ENCODE results near the gene LRMDA.
"Not testable (repeated sequence)": the region's sequence is repeated elsewhere in the genome, so short reads cannot be mapped to it uniquely, and the experiment has no call there.

The LRMDA gene

DNA sequence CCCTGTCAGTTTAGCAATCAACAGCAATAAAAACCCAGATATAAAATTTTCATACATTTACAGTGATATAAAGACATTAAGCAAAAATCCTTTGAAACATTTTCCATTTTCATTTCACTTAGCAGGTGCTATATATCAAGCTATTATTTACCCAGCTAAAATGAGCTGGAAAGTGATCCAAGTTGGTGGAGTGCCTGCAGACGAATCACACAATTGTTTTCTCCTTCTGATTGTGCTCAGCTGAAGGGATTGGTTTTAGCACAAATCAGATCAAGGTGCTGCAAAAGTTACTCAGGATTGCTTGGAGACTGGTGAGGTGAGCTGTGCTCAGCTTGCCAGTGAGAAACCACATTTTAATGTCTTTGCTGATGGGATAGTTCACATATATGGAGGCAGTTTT, 138.1 kb downstream of the LRMDA start:
- no peak for DNase-seq (ENCODE audit: low spot score)
- no peak for FAIRE-seq

GRCh38 chr10:75572478-75572877, 141.1 kb downstream of the LRMDA start:
- no peak for DNase-seq (ENCODE audit: low spot score)
- no peak for FAIRE-seq

- FAIRE-seq: no peak
- DNase-seq (ENCODE audit: low spot score): no peak
These were observed 144.5 kb downstream of the LRMDA start for GRCh38 chr10:75575940-75576339.

DNA sequence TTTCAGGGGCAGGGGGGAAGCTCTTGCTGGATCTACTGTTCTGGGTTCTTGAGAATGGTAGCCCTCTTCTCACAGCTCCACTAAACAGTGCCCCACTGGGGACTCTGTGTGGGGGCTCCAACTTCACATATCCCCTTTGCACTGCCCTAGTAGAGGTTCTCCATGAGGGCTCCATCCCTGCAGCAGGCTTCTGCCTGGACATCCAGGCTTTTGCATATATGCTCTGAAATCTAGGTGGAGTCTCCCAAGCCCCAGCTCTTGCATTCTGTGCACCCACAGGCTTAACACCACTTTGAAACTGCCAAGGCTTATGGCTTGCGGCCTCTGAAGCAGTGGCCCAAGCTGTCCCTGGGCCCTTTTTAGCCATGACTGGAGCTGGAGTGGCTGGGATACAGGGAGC, 150.7 kb downstream of the LRMDA start:
- no peak for DNase-seq (ENCODE audit: low spot score)
- FAIRE-seq: no peak

DNA sequence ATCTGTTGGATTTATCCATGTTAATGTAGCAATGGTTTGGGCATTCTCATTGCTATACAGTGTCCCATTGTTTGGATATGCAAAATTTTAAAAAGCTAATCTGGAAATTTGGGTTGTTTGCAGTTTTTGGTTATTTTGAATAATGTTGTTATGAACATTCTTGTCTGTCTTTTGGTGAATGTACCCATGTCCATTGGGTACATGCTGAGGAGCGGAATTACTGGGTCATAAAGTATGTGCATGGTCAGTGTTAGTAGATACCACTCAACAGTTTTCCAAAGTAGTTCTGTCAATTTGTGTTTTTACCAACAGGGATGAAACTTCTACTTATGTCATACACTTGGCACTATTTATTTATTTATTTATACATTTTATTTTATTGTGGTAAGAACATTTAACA, 153.9 kb downstream of the LRMDA start:
- FAIRE-seq: no peak

DNA sequence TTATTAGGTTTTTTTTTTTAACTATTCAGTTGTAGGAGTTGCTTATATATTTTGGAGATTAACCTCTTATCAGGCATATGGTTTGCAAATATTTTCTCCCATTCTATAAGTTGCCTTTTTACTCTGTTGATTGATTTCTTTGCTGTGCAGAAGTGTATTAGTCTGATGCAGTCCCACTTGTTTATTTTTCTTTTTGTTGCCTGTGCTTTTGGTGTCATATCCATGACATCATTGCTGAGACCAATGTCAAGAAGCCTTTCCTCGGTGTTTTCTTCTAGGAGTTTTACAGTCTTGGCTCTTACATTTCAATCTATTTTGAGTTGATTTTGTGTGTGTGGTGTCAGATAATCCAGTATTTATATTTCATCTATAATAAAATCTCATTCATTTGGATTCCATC, 155.4 kb downstream of the LRMDA start:
- DNase-seq (ENCODE audit: low spot score) (no peak), FAIRE-seq (no peak)

More for the DNA sequence above, 153.9 kb downstream of the LRMDA start:
- no peak for DNase-seq (ENCODE audit: low spot score)

DNA sequence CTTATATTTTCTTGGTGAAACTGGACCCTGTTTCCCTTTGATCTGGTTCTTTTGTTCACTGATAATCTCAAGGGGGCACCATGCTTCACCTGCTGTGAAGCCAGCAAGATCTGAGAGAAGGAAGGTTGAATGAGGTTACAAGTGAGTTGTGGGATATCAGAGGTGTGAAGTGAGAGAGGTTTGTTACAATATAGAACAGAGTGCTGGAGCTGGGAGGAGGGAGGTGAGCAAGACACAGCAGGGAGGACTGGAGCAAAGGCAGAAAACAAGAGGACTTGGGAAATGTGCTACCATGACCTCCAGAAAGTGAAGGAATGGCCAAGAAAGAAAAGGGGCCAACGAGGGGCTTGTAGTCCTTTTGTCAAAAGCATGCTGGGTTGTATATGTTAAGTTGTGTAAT, 156.6 kb downstream of the LRMDA start:
- no peak for DNase-seq (ENCODE audit: low spot score)
- no peak for FAIRE-seq

DNA sequence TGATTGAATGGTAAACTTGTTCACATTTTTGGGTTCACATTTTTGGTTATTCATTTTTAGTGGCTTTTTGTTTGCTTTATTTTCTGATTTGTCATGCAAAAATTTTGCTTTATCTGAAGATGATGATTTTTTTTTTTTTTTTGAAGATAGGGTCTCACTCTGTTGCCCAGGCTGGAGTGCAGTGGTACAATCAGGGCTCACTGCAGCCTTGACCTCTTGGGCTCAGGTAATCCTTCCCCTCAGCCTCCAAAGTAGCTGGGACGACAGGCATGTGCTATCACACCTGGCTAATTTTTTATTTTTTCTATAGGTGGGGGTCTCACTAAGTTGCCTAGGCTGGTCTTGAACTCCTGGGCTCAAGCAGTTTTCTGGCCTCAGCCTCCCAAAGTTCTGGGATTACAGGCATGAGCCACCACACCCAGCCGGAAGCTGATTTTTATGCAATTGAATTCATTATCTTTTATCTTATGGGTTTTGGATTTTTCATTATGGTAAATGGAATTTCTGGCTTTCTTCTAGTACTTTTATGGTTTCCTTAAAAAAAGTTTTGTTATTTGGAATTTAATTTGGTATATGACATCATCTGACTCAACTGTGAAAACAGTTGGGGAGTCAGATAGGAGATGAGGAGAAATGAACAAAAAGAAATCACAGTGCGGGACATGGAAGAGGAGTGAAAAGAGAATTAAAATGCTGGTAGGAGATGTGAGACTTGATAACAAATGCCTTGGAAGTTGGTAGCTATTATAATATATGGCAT, 158.7 kb downstream of the LRMDA start:
- FAIRE-seq: no peak
- no peak for DNase-seq (ENCODE audit: low spot score)

DNA sequence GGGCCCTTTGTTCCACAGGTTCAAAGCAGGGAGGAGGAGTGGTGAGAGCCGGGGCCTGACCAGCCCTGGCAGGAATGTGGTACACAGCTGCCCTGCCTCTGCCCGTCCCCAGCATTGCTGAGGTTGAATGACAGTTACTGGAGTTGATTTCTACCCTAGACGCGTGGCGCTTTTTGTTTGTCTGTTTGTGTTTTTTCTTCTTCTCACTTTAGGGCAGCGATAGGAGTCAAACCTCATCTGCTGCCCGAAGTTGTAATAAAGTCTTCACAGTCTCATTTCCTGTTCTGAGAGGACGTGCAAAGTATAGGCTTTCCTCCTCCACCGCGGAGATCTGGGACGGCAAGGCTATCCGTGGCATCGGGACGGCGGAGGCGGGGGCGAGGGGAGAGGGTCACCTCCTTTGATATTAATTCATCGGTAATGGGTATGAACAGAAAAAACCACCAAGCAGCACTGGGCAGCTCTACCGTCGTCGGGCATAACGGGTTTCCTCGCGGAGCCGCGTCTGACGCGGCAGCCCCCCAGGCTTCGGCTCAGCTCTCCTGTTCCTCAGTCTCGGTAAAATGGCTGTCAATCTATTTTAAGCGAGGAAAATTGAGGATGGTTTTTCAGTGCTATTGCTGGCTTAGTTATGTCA, 160.8 kb downstream of the LRMDA start:
- DNase-seq (ENCODE audit: low spot score) (no peak), FAIRE-seq (no peak)

- FAIRE-seq (no peak), DNase-seq (ENCODE audit: low spot score) (no peak)
These were observed 161.6 kb downstream of the LRMDA start for GRCh38 chr10:75592791-75593643.

DNA sequence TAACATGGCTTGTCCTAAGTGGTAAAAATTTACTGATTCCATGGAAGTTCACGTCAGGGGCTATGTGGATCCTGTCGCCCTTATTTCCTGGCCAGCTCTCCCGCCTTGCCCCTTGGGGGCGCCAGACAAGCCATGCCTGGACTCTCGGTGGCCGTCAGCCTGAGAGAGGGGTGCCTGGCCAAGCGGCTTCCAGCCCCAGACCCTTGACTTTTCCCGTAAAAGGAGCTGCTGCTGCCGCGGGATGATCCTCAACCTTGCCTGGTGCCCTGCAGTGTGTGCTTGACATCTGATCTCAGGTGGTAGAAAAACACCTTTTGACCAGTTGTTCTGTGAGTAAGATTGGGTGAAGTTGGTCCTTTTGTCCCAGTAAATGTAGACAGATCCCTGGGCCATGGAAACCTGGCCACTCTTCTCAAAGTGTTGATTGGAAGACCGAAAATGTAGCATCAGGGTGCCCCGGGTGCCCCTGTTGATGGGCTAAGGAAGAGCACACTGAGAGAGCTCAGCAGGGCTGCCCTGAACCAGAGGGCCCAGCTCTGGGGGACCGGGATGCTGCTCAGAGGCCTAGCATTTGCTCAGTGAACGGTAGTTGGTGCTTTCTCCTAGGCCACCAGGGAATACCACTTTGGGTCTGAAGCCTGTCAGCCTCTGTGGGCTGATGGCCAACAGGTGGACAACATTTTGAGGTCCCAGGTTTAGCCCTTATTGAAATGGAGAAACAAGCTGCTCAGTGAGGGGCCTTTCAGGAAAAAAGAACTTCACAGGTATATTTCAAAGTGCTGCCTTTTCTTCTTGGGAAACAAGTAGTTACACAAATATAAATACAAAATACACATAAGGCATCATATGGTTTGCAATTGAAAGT, 162.5 kb downstream of the LRMDA start:
- FAIRE-seq (no peak), DNase-seq (ENCODE audit: low spot score) (no peak)

- FAIRE-seq: no peak
- DNase-seq (ENCODE audit: low spot score): no peak
These were observed 165.7 kb downstream of the LRMDA start for GRCh38 chr10:75596930-75597620.

DNA sequence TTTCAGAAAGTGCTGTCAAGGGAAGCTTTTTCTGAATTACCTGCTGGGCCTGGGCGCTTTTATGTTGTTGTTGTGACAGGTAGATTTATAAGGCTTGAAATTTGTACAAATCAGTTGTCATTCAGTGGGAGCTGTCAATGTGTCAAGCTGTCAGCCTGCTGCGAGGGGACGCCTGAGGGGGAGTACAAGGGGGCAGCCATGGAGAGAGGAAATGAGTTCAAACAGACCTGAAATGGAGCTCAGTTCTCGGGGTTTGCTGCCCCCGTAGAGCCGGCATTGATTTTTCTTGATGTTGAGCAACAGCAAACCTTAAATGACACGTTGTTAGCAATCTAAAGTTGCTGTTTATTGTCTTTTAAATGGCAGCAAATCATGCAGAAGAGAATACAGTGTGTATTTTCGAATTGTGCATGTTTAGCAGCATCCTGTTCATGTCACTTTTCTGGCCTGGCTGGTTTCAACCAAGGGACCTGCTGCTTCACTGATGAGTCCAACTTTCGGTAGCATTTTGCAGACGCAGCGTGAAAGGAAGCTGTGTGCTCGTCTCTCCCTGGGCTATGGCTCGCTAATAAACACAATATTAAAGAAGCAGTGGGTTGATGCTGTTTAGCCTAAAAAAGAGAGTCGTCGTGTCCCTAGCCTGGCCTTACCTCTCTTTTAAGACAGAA, 166.5 kb downstream of the LRMDA start:
- FAIRE-seq: no peak
- no peak for DNase-seq (ENCODE audit: low spot score)

DNA sequence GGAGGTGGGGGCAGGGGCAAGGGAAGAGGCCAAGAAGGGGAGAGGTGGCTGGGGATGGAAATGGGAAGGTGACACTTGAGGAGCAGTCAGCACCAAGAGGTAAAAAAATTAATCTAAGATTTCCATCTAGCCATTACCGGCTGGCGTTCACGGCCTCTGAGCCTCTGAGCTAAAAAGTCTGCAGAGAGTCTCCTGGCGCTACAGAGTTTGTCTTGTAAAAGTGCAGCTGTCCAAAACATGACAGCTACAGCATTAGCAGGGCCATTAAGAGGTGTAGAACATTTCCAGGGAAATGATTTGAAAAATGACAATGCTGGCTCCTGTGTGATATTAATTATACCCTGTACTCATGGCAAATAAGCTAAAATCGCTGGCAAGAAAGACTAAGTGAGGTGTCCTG, 167.6 kb downstream of the LRMDA start:
- DNase-seq (ENCODE audit: low spot score): no peak

DNA sequence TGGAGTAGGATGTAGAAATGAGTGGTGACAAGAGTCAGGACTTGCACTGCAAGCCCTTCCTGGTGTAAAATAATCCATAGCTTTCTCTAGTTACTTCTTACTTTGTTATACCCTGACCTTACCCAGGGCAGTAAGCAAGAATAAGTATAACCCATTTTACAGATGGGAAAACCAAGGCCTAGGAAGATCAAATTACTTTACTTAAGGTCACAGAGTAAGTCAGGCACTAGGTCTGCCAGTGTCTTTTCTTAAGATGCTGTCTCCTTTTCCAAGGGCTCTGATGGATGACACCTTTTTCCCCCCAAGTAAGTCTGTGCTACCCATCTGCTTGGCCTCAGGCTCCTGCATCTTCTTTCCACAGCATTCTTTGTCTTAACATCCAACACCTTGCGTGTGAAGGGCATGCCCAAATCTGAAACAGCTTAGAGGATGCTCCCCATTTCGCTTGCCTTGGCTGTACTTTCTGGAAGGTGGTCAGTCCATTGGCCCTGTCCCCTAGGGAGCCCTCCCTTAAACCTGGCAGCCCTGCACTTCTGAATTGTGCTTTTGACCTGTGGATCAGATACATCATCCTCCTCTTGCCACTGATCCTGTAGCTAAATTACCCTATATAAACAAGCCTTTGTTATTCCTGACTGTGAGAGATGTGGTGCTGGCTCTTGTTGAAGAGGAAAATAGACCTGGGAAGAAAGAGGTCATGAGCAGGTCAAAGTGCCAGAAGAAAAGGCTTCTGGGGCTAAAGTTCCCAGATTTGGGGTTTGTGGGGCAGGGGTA, 168.6 kb downstream of the LRMDA start:
- DNase-seq (ENCODE audit: low spot score) (no peak), FAIRE-seq (no peak)

More for the DNA sequence above, 167.6 kb downstream of the LRMDA start:
- FAIRE-seq: no peak

- no peak for FAIRE-seq
These were observed 169.4 kb downstream of the LRMDA start for GRCh38 chr10:75600833-75601232.

DNA sequence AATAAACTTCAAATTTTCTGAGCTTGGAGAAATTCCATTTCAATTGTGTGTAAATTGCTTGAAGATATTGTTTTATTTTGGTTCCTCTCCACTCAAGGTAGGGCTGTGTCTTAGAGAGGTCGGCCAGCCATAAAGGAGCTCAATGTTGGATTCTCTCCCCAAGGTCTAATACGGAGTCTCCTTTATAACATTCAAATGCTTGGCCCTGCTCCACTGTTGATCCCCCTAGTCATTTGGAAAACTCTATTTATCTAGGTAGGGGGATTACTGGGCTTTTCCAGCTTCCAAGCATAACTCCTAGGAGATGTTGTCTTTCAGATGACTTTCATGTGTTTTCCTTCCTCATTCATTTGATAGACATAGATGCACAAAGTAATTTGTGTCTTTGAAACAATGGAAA, 170.9 kb downstream of the LRMDA start:
- no peak for FAIRE-seq
- DNase-seq (ENCODE audit: low spot score): no peak

More at GRCh38 chr10:75600833-75601232, 169.4 kb downstream of the LRMDA start:
- DNase-seq (ENCODE audit: low spot score): no peak

DNA sequence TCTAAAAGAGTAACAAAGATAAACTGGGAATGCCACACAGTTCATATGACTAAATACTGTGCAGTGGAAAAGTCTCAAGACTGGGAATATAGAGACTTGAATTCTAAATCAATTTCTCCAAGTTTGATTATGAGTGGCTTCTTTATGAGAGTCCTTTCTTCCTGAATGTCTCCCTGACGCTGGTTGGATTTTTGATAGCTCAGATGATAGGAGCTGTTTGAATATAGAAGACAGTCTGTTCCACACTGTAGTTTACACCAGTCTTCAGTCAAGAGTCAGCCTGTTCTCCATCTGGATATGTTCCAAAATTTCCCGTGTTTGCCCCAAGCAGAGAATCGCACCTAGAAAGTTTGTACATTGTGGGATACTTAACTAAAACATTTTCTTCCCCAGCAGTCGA, 173.7 kb downstream of the LRMDA start:
- FAIRE-seq (no peak), DNase-seq (ENCODE audit: low spot score) (no peak)

- FAIRE-seq; DNase-seq (ENCODE audit: low spot score): not testable (repeated sequence)
These were observed 174.4 kb downstream of the LRMDA start for GRCh38 chr10:75605795-75606194.

Measured in urothelium cell line (cell line).